HFFc6 (cell line): ENCODE results near the gene EXOC1. TPM values are rescaled to one million over a fixed set of nuclear protein-coding genes. Genes with fewer than 3 reads are reported as not detected.
A peak's percentile ranks its signal among the peaks of the same experiment; 100 is the strongest.

ENCODE experiments used
- DNase-seq: peaks from one replicate; pipeline ENCODE4 v3.0.0-alpha.2; 2018
- H3K27ac Mint-ChIP-seq: 2 replicates; pipeline ENCODE4 v1.8.0; 2020; ENCODE audit warnings: mild to moderate bottlenecking, mixed read lengths
- H3K27me3 Mint-ChIP-seq: 2 replicates; pipeline ENCODE4 v1.8.0; 2021; ENCODE audit warnings: mild to moderate bottlenecking, moderate library complexity, mixed read lengths; ENCODE audit not compliant: insufficient read depth
- H3K36me3 Mint-ChIP-seq: 2 replicates; pipeline ENCODE4 v1.8.0; 2021; ENCODE audit warnings: low read depth, mixed read lengths
- H3K4me1 Mint-ChIP-seq: 2 replicates; pipeline ENCODE4 v1.8.0; 2020; ENCODE audit warnings: low read depth, mixed read lengths
- H3K4me3 Mint-ChIP-seq: 2 replicates; pipeline ENCODE4 v1.8.0; 2020; ENCODE audit warnings: mild to moderate bottlenecking, moderate library complexity, mixed read lengths
- H3K9me3 Mint-ChIP-seq: 2 replicates; pipeline ENCODE4 v1.8.0; 2020; ENCODE audit warnings: mild to moderate bottlenecking, mixed read lengths
- total RNA-seq, 6 experiments: library from RNA; stranded (reverse); fragmentation: NEBNext Ultra II Directional; extraction: Animal tissue kit (Norgen Biotek cat#: 25700); gene quantifications; 2 replicates in 1 of 6; 3 replicates in 5 of 6; pipeline ENCODE4 v1.2.3, GENCODE V29; 2021
- TF ChIP-seq, protein P1 (sequence below): fragments of 200-600 bp; sonication (generic); IDR thresholded peaks from 2 replicates; pipeline ENCODE4 v1.5.0; 2021; ENCODE audit warnings: antibody characterized with exemption, mild to moderate bottlenecking

EXOC1 gene
- total RNA-seq, 6 experiments from 2014 or later: 28.8 to 32.6 (median 31.4) TPM

DNA sequence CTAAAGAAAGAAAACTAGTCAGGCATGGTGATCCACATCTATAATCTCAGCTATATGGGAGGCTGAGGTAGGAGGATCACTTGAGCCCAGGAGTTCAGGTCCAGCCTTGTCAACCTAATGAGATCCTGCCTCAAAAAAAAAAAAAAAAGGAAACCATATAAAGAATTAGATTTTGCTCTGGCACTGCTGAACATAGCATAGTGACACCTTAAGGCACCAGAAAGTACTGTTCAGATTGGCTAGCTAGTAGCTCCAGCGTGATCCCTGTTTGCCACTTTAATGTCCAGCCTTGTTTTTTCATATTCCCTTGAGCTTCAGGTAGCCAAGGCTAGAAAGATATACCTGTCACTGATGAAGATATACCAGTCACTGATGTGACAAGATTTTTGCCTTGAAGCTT, 34.1 kb downstream of the EXOC1 start:
- DNase-seq: no peak
- Mint-ChIP-seq H3K36me3 (peaks cover 6% of the 10 kb centered on the region; the same call in 1 of the 2 replicates), H3K27me3 (no peaks in the 10 kb centered on the region), H3K4me1 (0 out of 2 replicates have a peak, but pooled peaks cover 6% of the 10 kb centered on the region), H3K4me3 (no peak overlapping the region), H3K9me3 (no peaks in the 10 kb centered on the region), H3K27ac (no peak overlapping the region)
- TF ChIP-seq, protein P1, sequence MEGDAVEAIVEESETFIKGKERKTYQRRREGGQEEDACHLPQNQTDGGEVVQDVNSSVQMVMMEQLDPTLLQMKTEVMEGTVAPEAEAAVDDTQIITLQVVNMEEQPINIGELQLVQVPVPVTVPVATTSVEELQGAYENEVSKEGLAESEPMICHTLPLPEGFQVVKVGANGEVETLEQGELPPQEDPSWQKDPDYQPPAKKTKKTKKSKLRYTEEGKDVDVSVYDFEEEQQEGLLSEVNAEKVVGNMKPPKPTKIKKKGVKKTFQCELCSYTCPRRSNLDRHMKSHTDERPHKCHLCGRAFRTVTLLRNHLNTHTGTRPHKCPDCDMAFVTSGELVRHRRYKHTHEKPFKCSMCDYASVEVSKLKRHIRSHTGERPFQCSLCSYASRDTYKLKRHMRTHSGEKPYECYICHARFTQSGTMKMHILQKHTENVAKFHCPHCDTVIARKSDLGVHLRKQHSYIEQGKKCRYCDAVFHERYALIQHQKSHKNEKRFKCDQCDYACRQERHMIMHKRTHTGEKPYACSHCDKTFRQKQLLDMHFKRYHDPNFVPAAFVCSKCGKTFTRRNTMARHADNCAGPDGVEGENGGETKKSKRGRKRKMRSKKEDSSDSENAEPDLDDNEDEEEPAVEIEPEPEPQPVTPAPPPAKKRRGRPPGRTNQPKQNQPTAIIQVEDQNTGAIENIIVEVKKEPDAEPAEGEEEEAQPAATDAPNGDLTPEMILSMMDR: 0 out of 2 replicates have a peak, but pooled peaks have one; percentile 15

DNA sequence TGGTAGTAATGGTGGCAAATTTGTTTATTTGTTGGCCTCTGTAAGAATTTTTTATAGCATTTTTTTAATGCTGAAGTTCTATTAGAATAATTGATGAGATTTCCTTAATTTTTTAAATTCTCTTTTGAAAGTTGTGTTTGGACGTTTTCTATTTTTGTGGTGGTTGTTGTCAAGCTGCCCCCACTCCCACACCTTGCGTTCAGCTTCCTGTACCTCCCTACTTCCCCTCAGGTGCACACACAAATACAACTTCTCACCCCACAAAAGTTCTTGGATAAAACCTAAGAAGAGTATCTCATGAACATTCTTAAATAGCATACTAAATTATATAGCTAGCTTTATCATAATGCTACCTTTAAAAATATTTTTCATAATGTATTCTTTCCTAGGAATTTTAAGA, 38.7 kb downstream of the EXOC1 start:
- Mint-ChIP-seq H3K27me3 (no peaks in the 10 kb centered on the region), H3K4me1 (0 out of 2 replicates have a peak, but pooled peaks cover 6% of the 10 kb centered on the region), H3K4me3 (no peak overlapping the region), H3K27ac (no peak overlapping the region), H3K9me3 (no peaks in the 10 kb centered on the region), H3K36me3 (peaks cover 10% of the 10 kb centered on the region)
- no peak for DNase-seq
- TF ChIP-seq, protein P1: no peak

DNA sequence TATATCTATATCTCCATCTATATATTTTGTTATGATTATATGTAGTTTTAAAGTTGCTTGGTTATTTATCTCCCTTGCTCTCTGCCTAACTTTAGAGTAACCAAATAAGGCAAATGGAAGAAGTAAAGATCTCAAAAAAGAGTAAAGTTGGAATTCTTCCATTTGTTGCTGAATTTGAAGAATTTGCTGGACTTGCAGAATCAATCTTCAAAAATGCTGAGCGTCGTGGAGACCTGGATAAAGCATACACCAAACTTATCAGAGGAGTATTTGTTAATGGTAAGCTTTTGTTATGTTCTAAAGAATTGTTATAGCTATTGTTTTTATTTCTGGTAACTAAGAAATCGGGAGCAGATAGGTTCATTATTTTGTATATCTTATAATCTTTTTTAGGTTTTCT, 43.2 kb downstream of the EXOC1 start:
- H3K4me1 Mint-ChIP-seq: no peaks in the 10 kb centered on the region
- no peak overlapping the region for H3K4me3 Mint-ChIP-seq
- no peaks in the 10 kb centered on the region for H3K9me3 Mint-ChIP-seq
- TF ChIP-seq, protein P1: no peak
- DNase-seq: no peak
- no peak overlapping the region for H3K27ac Mint-ChIP-seq
- peaks cover 9% of the 10 kb centered on the region; the same call in 1 of the 2 replicates for H3K36me3 Mint-ChIP-seq
- H3K27me3 Mint-ChIP-seq: no peaks in the 10 kb centered on the region

DNA sequence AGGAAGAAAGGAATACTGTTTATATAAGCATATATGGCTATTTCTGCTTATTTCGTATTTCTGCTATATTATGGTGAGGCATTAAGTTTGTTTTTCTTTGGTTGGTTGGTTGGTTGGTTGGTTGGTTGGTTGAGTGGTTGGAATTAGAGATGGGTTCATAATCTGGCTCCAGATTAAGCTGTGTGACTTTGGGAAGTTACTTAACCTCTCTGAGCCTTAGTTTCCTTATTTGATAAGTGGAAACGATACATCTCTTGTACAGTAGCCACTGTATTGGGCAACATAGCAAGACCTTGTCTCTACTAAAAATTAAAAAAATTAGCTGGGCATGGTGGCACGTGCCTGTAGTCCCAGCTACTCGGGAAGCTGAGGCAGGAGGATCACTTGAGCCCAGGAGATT, 49.2 kb downstream of the EXOC1 start:
- Mint-ChIP-seq H3K9me3 (no peaks in the 10 kb centered on the region), H3K27me3 (no peaks in the 10 kb centered on the region), H3K4me1 (peaks cover 33% of the 10 kb centered on the region), H3K36me3 (peaks cover 23% of the 10 kb centered on the region; the same call in 1 of the 2 replicates), H3K4me3 (no peak overlapping the region), H3K27ac (no peak overlapping the region)
- TF ChIP-seq, protein P1: no peak
- DNase-seq: no peak

DNA sequence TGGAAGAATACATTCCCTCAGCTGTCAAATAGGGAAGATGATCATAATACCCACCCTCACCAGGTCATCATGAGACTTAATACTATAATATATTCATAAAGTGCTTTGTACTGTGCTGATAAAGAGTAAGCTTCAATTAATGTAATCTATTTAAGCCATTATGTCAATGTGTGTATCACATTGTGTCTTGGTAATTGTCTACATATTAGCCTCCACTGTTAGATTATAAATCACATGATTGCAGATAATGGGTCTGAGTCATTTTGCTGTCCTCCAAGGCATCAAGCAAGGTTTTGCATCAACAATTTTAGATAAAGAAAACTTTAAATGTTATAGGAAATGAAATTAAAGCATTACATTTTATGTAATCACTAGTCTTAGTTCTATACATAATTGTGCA, 50.1 kb downstream of the EXOC1 start:
- H3K9me3 Mint-ChIP-seq: no peaks in the 10 kb centered on the region
- H3K4me3 Mint-ChIP-seq: no peak overlapping the region
- TF ChIP-seq, protein P1: no peak
- peaks cover 23% of the 10 kb centered on the region; the same call in 1 of the 2 replicates for H3K36me3 Mint-ChIP-seq
- no peaks in the 10 kb centered on the region for H3K27me3 Mint-ChIP-seq
- H3K27ac Mint-ChIP-seq: no peak overlapping the region; the same call in 1 of the 2 replicates
- H3K4me1 Mint-ChIP-seq: peaks cover 34% of the 10 kb centered on the region
- no peak for DNase-seq

DNA sequence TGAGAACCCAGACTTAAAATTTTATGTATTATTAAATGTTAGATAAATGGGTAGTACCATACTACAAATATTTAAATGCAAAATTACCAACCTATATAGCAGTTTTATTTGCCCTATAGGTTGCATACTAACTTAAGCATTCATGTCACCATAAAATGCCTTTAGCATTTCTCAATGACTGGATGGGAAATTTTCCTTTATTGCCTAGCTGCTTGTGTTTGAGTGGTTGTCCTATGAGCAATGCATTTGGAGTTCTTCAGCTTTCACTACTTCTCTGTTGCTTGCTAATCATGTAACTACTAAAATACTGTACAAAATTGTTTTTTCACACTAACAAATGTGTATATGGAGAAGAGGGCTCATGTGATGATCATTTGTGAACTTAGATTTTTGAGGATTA, 51.1 kb downstream of the EXOC1 start:
- no peak overlapping the region for H3K27ac Mint-ChIP-seq
- no peaks in the 10 kb centered on the region for H3K27me3 Mint-ChIP-seq
- DNase-seq: no peak
- H3K4me1 Mint-ChIP-seq: peaks cover 40% of the 10 kb centered on the region
- no peaks in the 10 kb centered on the region for H3K9me3 Mint-ChIP-seq
- peaks cover 23% of the 10 kb centered on the region; the same call in 1 of the 2 replicates for H3K36me3 Mint-ChIP-seq
- TF ChIP-seq, protein P1: no peak
- no peak overlapping the region for H3K4me3 Mint-ChIP-seq
